Right lobe of liver (tissue), 6 donors: ENCODE measurements around the gene PFKL. TPM values are rescaled to one million over a fixed set of nuclear protein-coding genes. Genes with fewer than 3 reads are reported as not detected.

Experiments used
- ATAC-seq, 4 donors: fragments of 200-7000 bp; cut with Tn5 transposase; one replicate each; pipeline ENCODE4 v1.9.1; 2020; ENCODE audit warnings: mild to moderate bottlenecking in 4 of 4, moderate library complexity in 4 of 4
- DNase-seq, 3 donors: peaks; one replicate each; pipeline ENCODE4 v3.0.0-alpha.2; 2020
- H3K27ac ChIP-seq, 3 donors: fragments of 200-600 bp; one replicate each; pipeline ENCODE4 v1.8.0; 2022
- H3K27me3 ChIP-seq, 2 donors: fragments of 200-600 bp; one replicate each; pipeline ENCODE4 v1.8.0; 2022
- H3K36me3 ChIP-seq, 4 donors: fragments of 200-600 bp; sonication (generic) in 1 of 4; one replicate each; pipeline versions ENCODE4 v1.5.1 to v1.8.0; 2017 to 2022; ENCODE audit warnings: control low read depth in 1 of 4
- H3K4me1 ChIP-seq, 4 donors: fragments of 200-600 bp; sonication (generic) in 1 of 4; one replicate each; pipeline versions ENCODE4 v1.5.1 to v1.8.0; 2017 to 2022; ENCODE audit warnings: control low read depth in 1 of 4
- H3K4me3 ChIP-seq, 3 donors: fragments of 200-600 bp; one replicate each; pipeline ENCODE4 v1.8.0; 2022
- H3K9me3 ChIP-seq, 4 donors: fragments of 200-600 bp; sonication (generic) in 1 of 4; one replicate each; pipeline versions ENCODE4 v1.5.1 to v1.8.0; 2017 to 2022; ENCODE audit warnings: control low read depth in 1 of 4
- POLR2A ChIP-seq: fragments of 450-650 bp; IDR thresholded peaks from one replicate; pipeline ENCODE4 v1.6.1; 2017; ENCODE audit warnings: antibody characterized with exemption, mild to moderate bottlenecking
- WGBS: methylation state at CpG from one replicate; pipeline ENCODE4 v1.1.6; 2018; ENCODE audit warnings: low coverage, low lambda C conversion rate; ENCODE audit not compliant: insufficient coverage; ENCODE audit errors: missing lambda C conversion rate; 5-methylcytosine and 5-hydroxymethylcytosine counted together
- intact Hi-C, 2 donors: fragments of 100-400 bp; cut with DNase I; formaldehyde crosslinking; loops; one replicate each; pipeline versions ENCODE4 v1.11.2 to v1.14.1; 2022
- total RNA-seq, 6 experiments: library from RNA; depleted of rRNA in 2 of 6; stranded (reverse); fragments of >200 nt in 2 of 6; fragmentation: NEBNext Ultra II Directional in 3 of 6; extraction: Animal tissue kit (Norgen Biotek cat#: 25700) in 3 of 6; gene quantifications; one replicate each; pipeline versions ENCODE4 v1.1.0 to v1.2.4, GENCODE V29; 2016 to 2023
- TF ChIP-seq, protein P1 (sequence below), 4 donors: fragments of 200-600 bp in 3 of 4; fragments of 450-650 bp in 1 of 4; IDR thresholded peaks; one replicate each; pipeline versions ENCODE4 v1.5.1 to v1.8.0; 2016 to 2022; ENCODE audit warnings: antibody characterized with exemption in 4 of 4, mild to moderate bottlenecking in 2 of 4
- donor health status: DM: no; HTN: yes; CAD: no.
- donor health status: DM: no; HTN: no; CAD: no.
- donor health status: DM: no; HTN: no; CAD: no.
- donor health status: DM: no; HTN: yes; CAD: no.
- donor health status: DM: no; HTN: yes; CAD: no.

Gene PFKL
- total RNA-seq, 6 experiments from 2014 or later = 68.3 to 97.6 (median 73.7) TPM

DNA sequence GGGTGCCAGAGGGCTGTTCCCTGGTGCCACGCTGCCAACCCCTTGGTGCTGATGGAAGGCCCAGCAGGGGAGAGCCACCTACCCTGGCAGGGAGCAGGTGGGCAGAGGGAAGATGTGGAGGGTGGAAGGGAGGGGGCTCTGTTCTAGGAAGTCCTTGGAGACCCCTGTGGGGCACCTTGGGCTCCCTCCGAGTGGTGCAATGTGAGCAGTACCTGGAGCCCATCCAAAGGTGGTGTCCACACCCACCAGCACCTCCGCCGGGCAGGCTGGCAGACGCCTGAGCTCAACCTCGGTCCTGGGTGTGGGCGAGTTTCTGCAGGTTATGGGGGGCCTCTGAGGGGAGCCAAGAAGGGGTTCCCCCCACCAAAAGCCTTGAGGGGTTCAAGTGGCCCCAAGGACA is 26.8 kb upstream of the PFKL start:
- intact Hi-C loops = no loop called here
- ATAC-seq (peak in 1 of 4 donors; percentile 41), DNase-seq (peak in 1 of 3 donors; percentile 40)
- Histone ChIP-seq H3K36me3 (no peaks in the 10 kb centered on the region), H3K27me3 (no peaks in the 10 kb centered on the region), H3K4me1 (no peaks in the 10 kb centered on the region), H3K4me3 (no peak overlapping the region), H3K9me3 (no peaks in the 10 kb centered on the region), H3K27ac (no peak overlapping the region)
- TF ChIP-seq POLR2A = no peak
- TF ChIP-seq, protein P1, sequence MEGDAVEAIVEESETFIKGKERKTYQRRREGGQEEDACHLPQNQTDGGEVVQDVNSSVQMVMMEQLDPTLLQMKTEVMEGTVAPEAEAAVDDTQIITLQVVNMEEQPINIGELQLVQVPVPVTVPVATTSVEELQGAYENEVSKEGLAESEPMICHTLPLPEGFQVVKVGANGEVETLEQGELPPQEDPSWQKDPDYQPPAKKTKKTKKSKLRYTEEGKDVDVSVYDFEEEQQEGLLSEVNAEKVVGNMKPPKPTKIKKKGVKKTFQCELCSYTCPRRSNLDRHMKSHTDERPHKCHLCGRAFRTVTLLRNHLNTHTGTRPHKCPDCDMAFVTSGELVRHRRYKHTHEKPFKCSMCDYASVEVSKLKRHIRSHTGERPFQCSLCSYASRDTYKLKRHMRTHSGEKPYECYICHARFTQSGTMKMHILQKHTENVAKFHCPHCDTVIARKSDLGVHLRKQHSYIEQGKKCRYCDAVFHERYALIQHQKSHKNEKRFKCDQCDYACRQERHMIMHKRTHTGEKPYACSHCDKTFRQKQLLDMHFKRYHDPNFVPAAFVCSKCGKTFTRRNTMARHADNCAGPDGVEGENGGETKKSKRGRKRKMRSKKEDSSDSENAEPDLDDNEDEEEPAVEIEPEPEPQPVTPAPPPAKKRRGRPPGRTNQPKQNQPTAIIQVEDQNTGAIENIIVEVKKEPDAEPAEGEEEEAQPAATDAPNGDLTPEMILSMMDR (IDR thresholded peaks at IDR 0.05) = no peak
- 100% methylated on average over 1 of the region's 7 CpGs for WGBS

GRCh38 chr21:44275041-44275440 is 24.8 kb upstream of the PFKL start:
- intact Hi-C loops = no loop called here
- 63% methylated on average over 5 of the region's 5 CpGs for WGBS
- Histone ChIP-seq H3K36me3 (no peaks in the 10 kb centered on the region), H3K4me3 (no peak overlapping the region), H3K4me1 (no peaks in the 10 kb centered on the region), H3K27me3 (no peaks in the 10 kb centered on the region), H3K27ac (no peak overlapping the region), H3K9me3 (no peaks in the 10 kb centered on the region)
- no peak for TF ChIP-seq POLR2A
- TF ChIP-seq, protein P1 (IDR thresholded peaks at IDR 0.05) = no peak
- DNase-seq = no peak
- ATAC-seq = no peak

DNA sequence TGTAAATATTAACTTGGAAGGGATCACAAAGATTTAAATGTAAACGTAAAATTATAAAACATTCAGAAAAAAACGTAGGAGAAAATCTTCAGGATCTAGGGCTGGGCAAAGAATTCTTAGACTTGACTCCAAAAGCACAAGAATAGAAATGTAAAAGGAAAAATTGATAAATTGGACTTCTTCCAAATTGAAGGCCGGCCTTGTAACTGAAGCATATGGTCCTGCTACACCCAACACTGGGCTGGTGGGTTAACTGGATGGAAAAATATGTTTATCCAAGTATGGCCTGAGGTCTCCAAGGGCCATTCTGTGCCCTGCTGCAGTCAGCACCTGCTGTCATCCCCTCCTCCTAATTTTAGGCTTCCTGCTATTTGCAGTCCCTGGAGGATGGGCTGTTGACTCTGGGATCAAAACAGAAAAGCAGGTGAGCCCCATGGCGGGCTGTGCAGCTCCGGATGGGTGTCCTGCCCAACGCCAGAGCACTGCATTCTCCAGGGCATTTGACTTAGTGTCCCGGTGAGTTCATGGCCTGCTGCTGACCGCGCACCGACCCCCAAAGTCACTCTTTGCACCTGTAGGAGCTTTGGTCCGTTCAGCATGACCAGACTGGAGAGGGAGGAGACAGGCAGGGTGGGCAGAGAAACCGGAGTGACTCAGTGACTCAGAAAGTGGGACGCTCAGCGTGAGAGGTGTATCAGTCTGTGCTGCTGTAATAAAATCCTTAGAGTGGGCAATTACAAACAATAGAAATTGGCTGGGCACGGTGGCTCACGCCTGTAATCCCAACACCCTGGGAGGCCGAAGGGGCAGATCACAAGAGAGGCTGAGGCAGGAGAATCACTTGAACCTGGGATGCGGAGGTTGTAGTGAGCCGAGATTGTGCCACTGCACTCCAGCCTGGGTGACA is 20.2 kb upstream of the PFKL start:
- Histone ChIP-seq H3K4me1 (no peaks in the 10 kb centered on the region), H3K9me3 (no peaks in the 10 kb centered on the region), H3K27ac (no peak overlapping the region), H3K27me3 (no peaks in the 10 kb centered on the region), H3K36me3 (no peaks in the 10 kb centered on the region), H3K4me3 (no peak overlapping the region)
- DNase-seq (peak in 1 of 3 donors; percentile 15), ATAC-seq (no peak)
- 89% methylated on average over 13 of the region's 19 CpGs for WGBS
- TF ChIP-seq, protein P1 (IDR thresholded peaks at IDR 0.05) = no peak
- TF ChIP-seq POLR2A = no peak
- intact Hi-C loops = no loop called here

- no peaks in the 10 kb centered on the region for H3K9me3 ChIP-seq
- TF ChIP-seq POLR2A = no peak
- TF ChIP-seq, protein P1 (IDR thresholded peaks at IDR 0.05) = no peak
- no peaks in the 10 kb centered on the region for H3K27me3 ChIP-seq
- H3K4me1 ChIP-seq = peaks cover 0 to 3% (median 0%) of the 10 kb centered on the region in 4 donors
- no peak for ATAC-seq
- peak in 1 of 3 donors; percentile 36 for DNase-seq
- WGBS = 89% methylated on average over 9 of the region's 9 CpGs
- intact Hi-C loops = no loop called here
- H3K36me3 ChIP-seq = no peaks in the 10 kb centered on the region
- H3K4me3 ChIP-seq = no peak overlapping the region
- H3K27ac ChIP-seq = no peak overlapping the region
Observed at GRCh38 chr21:44281801-44282200, 18.1 kb upstream of the PFKL start.
